Erythroblast (primary cell): Measurements from ENCODE around the gene SMLR1.

Experiments
- GATA1 ChIP-seq: IDR thresholded peaks from 2 replicates; pipeline ENCODE4 v1.6.1; 2011; ENCODE audit warnings: low read depth, mild to moderate bottlenecking, control low read depth, low read length, moderate library complexity
- POLR2A ChIP-seq: IDR thresholded peaks from 2 replicates; pipeline ENCODE4 v1.6.1; 2011; ENCODE audit warnings: mild to moderate bottlenecking, low read length

DNA sequence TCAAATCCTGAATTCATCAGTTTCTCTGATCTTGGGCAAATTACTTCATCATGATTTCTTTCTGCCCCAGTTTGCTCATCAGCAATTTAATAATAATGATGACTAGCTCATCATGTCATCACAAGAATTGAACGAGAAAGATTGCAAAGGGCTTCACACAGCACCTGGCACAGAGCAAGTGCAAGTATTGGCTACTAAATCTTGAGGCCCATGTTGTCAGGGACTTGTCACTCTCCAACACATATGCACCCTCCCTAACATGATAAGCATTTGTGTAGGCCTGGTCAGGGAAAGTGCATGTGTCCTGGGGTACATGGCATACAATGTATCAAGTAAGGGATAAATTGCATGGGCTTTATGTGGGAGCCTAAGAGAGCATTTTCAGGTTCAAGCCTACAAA is 6.4 kb downstream of the SMLR1 start:
- TF ChIP-seq POLR2A (no peak), GATA1 (no peak)
